HG03175 (cell line): Measurements from ENCODE around the gene NDFIP2.
A peak's percentile ranks its signal among the peaks of the same experiment; 100 is the strongest.
"Not testable (repeated sequence)": the region's sequence is repeated elsewhere in the genome, so short reads cannot be mapped to it uniquely, and the experiment has no call there.

Experiments
- ATAC-seq: cut with Tn5 transposase; IDR thresholded peaks from one replicate; pipeline ENCODE4 v1.9.1; 2021; ENCODE audit warnings: mild to moderate bottlenecking, moderate library complexity; ENCODE audit not compliant: unreplicated experiment

NDFIP2 gene

GRCh38 chr13:79531542-79532254 is 50.7 kb downstream of the NDFIP2 start:
- no peak for ATAC-seq

DNA sequence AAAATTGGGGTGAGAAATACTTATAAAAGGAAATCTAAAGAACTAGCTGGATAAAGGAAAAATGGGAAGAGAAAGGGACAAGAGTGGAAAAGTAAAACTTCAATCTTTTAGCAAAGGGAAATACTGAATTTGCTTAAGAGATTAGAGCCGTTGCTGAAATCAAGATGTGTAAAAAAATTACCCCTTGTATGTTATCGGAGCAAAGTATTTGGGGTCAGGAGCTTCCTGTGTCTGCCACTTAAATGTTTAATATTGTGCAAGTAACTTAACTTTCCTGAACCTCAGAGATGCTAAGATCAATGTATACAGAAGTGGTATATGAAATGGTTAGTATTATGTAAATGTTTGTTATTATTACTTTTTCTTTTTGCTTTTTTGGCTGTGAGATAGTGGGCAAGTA is 51.6 kb downstream of the NDFIP2 start:
- no peak for ATAC-seq

DNA sequence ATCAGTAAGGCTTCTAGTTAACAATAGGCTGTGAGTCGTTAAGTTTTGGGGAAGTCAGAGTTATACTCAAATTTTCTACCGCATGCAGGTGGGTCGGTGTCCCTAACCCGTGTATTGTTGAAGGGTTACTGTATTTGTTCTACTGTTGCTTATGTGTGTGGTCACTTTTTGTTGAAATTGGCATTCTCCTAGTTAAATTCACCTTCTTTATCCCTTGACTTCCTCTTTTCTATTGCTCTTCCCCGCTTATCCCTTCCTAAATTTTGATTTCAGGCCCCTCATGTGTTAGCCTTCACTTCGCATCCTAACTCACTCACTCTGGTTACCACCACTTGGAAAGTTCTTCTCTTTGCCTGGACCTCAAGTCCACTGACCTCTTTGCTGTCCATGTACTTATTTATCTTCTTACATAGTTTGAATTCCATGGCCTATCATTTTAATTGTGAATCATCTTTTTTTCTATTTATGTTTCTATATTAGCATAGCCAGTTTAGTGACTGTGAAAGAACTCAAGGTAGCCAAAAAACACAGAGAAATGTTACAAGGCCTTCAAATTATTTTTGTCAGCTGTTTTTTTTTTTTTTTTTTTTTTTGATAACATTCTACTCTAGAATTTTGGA is 52.9 kb downstream of the NDFIP2 start:
- no peak for ATAC-seq

DNA sequence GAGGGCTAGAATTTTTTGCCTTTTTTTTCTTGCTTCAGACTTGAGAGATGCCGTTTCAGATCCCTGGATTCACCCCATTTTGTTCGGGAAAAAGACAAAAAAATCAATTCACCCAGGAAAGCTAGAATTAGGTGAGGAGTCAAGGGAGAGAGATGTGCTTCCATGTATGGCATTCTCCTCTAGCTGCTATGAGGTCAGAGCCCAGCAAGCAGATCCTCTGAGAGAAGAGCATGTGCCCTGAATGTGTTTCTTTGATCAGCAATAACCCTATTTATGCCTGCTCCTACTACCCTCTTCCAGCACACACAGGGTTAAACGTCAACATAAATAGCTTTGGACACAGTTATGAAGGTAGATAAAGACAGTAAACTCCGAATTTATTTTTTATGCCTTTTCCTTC is 53.6 kb downstream of the NDFIP2 start:
- ATAC-seq = no peak

GRCh38 chr13:79538757-79539156 is 57.8 kb downstream of the NDFIP2 start:
- no peak for ATAC-seq

DNA sequence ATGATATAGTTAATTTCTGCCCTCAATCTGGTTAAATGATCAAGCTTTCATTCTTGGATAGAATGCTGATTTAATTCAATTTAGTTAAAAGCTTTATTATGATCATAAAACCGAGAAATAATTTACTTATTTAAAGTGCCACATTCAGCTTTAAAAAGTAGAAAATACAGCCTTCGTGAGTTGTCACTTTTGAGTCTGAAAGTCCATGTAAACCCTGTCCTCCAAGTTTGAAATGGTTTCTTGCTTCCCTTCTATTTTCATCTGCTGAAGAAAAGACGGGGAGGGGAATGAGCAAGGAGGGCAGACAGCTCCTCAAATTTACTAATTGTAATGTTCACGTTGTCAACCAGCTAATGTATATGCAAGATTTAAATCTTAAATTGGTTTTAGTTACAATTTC is 59.5 kb downstream of the NDFIP2 start:
- ATAC-seq = no peak

DNA sequence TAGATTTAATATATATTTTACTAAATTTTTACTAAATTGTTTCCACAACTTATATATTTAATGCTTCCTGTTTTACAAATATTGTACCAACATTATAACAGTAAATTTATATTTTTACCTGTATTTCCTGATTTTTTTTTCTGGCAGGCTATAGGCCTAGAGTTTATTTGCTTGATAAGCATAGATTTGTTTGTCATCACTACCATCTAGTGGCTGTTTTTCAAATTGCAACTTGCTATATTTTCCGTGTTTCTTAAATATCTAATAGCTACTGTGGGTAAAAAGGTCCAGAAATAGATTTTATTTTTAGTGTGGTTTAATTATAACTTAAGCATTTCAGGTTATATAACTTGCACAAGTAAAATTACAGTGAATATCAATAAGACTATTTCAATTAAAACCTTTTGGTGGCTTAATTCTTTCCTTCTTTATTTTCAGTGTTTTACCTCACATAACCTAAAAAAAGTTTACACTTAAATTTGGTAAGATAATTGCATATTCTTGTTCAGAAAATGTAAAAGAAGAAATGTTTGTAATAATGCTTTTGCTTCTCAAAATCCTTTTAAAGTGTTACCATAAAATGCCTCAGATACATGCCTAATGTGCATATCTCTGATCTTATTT is 60.6 kb downstream of the NDFIP2 start:
- peak; percentile 65 for ATAC-seq

DNA sequence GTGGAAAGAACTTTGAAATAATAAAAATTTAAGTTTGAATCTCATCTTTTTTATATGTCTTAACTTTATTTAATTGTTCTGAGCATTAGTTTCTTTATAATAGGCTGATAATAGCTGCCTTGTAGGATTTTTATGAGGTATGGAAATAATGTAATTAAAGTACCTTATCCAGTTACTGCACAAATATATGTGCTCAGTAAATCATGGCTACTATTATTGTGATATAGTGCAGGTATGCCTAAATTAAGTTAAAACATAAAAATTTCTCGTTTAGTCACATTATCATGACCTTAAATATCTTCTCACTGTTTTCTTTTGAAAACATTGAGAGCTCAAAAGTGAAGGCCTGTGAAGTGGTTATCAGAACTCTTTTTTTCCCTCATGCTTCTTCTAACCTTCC is 62.9 kb downstream of the NDFIP2 start:
- ATAC-seq = no peak

DNA sequence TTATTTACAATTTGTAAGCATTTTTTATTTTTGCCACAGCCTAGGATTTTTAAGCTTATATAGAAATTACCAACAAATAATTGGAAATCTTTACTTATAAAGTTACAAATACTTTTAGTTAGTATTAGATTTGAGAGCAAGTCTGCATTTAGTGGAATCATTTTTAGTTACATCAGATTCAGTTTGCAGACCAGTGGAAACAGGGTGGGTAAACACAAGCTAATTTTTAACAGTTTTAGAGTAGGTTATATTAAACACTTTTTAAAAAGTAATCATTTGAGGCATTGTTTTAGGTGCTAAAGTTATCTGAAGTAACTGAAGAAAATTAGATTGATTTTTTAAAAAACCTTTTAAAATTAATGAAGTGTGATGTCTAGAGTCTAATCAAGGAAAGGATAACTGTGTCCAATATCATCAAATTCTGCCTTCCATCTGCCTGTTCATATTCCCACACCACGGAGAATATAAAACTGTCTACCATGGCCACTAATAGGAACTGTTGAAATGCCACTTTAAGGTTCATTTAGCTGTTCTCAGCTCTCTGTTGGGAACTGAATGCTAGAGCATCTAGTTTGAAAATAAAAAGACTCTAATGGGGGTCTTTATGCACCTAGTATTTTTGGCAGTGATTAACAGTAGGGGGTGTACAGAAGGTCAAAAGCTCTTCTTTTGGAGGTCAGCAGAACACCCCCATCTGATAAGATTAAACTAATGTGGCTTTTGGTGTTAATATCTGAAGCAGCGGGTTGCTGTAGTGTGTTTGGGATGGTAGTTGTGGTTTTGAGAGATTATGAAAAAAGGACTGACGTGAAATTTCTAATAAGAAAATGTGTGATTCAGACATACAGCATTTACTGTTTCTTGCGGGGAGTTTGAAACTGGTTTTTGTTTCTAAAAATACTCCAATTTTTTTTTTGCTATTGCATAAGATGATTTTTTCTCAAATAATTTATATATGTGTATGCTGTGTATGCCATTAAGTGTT is 66.5 kb downstream of the NDFIP2 start:
- no peak for ATAC-seq

- ATAC-seq = no peak
These were observed 67.9 kb downstream of the NDFIP2 start for GRCh38 chr13:79548902-79549301.

DNA sequence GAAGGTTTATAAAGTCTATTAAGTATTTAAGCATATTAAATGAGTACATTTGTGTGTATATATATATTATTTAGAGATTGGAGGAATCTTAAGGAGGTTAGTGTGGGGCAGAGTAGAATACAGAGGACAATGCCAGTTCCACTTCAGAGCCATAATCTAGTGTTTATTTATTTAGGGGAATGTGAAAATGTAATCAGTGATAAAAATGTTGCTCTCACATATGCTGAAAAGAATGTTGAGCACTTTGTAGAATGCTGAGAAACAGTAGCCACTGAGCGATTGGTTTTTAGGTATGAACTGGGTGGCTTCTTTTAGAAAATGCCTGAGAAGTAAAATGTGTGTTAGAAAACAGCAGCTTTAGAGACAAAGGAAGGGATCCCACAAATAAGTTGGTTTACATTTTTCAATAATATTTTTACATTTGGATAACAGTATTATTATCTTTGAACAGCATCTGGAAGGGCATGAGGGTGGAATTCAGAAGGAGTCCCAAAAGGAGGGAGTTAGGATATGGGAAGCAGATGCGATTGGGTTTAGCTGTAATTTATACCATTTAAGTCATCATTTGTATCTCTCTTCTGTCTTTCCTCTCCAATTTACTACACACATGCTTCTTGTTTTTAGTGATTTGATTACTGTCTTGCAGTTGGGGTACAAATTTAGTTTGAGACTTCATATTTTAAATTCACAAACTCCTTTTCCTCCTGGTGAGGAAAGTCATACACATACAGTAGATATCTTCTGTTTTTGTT is 68.6 kb downstream of the NDFIP2 start:
- ATAC-seq = no peak

DNA sequence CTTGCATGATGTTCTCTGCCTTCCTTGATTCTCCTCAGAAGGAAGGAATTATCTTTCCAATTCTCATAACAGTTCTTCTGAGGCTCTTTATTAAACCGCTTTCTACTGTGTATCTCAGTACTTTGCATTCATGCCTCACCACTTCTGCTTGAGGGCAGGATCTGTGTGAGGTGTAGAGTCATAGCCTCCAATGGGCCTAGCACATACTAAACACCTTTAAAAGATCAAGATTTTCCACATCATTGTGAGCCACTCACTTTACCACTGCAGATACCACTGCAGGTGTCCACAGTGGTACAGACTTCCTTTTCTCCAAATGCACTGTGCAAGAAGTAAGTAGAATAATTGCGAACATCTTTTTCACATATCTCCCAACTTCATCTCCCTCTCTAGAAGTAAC is 76.7 kb downstream of the NDFIP2 start:
- ATAC-seq = no peak

- no peak for ATAC-seq
These were observed 80.0 kb downstream of the NDFIP2 start for GRCh38 chr13:79560954-79561353.

- ATAC-seq = no peak
These were observed 81.6 kb downstream of the NDFIP2 start for GRCh38 chr13:79562557-79562956.

- ATAC-seq = no peak
These were observed 85.2 kb downstream of the NDFIP2 start for GRCh38 chr13:79566118-79566517.

GRCh38 chr13:79571147-79571546 is 90.2 kb downstream of the NDFIP2 start:
- ATAC-seq = no peak

DNA sequence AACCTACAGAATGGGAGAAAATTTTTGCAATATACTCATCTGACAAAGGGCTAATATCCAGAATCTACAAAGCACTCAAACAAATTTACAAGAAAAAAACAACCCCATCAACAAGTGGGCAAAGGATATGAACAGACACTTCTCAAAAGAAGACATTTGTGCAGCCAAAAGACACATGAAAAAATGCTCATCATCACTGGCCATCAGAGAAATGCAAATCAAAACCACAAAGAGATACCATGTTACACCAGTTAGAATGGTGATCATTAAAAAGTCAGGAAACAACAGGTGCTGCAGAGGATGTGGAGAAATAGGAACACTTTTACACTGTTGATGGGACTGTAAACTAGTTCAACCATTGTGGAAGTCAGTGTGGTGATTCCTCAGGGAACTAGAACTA is 92.9 kb downstream of the NDFIP2 start:
- not testable (repeated sequence) for ATAC-seq

- no peak for ATAC-seq
These were observed 100.9 kb downstream of the NDFIP2 start for GRCh38 chr13:79581870-79582315.

- no peak for ATAC-seq
These were observed 101.9 kb downstream of the NDFIP2 start for GRCh38 chr13:79582896-79583295.

- no peak for ATAC-seq
These were observed 104.1 kb downstream of the NDFIP2 start for GRCh38 chr13:79585033-79585432.
